Stimulated activated effector memory CD8-positive, alpha-beta T cell treated with anti-CD3 and anti-CD28 coated beads, Interleukin-12 subunit alpha, Interleukin-12 subunit beta, amount 100 ng/mL, for 72 hours (primary cell): Measurements from ENCODE around the gene CPA5.

Experiments
- ATAC-seq: fragments of 150-1000 bp; cut with Tn5 transposase; 2 replicates; pipeline ENCODE4 v1.10.0; 2021
- DNase-seq, 2 donors: peaks; one replicate each; pipeline ENCODE4 v3.0.0; 2021 to 2022; ENCODE audit warnings: low spot score in 2 of 2
- H3K27ac Mint-ChIP-seq: one replicate; pipeline ENCODE4 v1.8.0; 2022; ENCODE audit warnings: mild to moderate bottlenecking, mixed read lengths
- H3K36me3 Mint-ChIP-seq: one replicate; pipeline ENCODE4 v1.8.0; 2022; ENCODE audit warnings: mild to moderate bottlenecking, mixed read lengths
- H3K4me1 Mint-ChIP-seq: one replicate; pipeline ENCODE4 v1.8.0; 2022; ENCODE audit warnings: mixed read lengths
- H3K4me3 Mint-ChIP-seq: one replicate; pipeline ENCODE4 v1.8.0; 2022; ENCODE audit warnings: mild to moderate bottlenecking, mixed read lengths
- H3K9me3 Mint-ChIP-seq: one replicate; pipeline ENCODE4 v1.8.0; 2022; ENCODE audit warnings: mixed read lengths

Gene CPA5

GRCh38 chr7:130344271-130344866 lies at the start of gene CPA5:
CPA5 (plus strand) TSS chr7:130344816; CDS start chr7:130346486, 1,670 bp downstream.
- DNase-seq (no peak), ATAC-seq (no peak)
- no peak within 1 kb of the TSS for H3K4me3 Mint-ChIP-seq
- H3K9me3 Mint-ChIP-seq, result no peaks in the 10 kb centered on the region
- H3K4me1 Mint-ChIP-seq, result no peaks in the 10 kb centered on the region
- H3K27ac Mint-ChIP-seq, result no peak within 1 kb of the TSS
- no peaks in the 10 kb centered on the region for H3K36me3 Mint-ChIP-seq

- no peaks in the 10 kb centered on the region for H3K9me3 Mint-ChIP-seq
- no peak overlapping the region for H3K27ac Mint-ChIP-seq
- H3K4me3 Mint-ChIP-seq, result no peak overlapping the region
- ATAC-seq (no peak), DNase-seq (no peak)
- H3K4me1 Mint-ChIP-seq, result no peaks in the 10 kb centered on the region
- no peaks in the 10 kb centered on the region for H3K36me3 Mint-ChIP-seq
These were observed 48.2 kb upstream of the CPA5 start for GRCh38 chr7:130296221-130296951.

DNA sequence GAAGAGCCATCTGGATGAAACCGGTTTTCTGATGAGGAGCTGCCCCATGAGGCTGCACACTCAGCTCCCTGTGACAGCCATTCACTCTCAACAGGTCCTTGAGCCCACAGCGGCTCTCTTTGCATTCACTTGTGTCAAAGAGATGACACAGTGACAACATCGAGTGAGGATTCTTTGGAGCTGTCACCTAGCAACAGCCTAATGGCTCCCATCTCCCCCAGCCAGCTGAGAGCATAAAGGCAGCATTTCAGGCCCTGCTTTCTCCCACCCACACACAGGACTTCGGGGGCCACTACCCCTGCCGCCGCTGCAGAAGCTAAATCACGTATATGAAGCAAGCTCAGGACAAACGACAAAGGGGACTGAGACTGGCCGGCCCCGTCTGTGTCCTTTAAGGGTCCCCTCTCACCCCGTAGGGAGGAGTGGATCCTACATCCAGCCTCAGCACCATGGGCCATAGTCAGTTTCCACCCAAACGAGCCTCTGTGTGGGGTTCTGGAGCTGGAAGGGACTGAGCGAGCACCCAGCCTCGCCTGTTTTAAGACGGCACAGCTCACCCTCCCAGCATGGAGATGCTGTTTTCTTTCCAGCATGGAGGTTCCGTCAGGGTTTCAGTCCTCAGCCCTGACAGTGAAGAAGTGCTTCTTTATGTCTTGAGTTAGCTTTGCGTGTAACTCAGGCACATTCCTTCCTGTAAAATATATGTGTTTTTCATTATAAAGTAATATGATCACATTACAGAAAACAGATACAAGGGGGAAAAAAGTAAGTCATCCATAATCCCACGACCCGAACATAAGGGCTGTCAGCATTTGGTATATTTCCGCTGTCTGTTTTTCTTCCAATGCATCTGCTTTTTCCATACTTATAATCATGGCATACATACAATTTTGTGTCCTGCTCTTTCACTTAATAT lies 46.7 kb upstream of the CPA5 start:
- no peaks in the 10 kb centered on the region for H3K9me3 Mint-ChIP-seq
- no peaks in the 10 kb centered on the region for H3K36me3 Mint-ChIP-seq
- no peak overlapping the region for H3K27ac Mint-ChIP-seq
- H3K4me1 Mint-ChIP-seq, result no peaks in the 10 kb centered on the region
- DNase-seq, result no peak
- no peak overlapping the region for H3K4me3 Mint-ChIP-seq
- ATAC-seq, result no peak

DNA sequence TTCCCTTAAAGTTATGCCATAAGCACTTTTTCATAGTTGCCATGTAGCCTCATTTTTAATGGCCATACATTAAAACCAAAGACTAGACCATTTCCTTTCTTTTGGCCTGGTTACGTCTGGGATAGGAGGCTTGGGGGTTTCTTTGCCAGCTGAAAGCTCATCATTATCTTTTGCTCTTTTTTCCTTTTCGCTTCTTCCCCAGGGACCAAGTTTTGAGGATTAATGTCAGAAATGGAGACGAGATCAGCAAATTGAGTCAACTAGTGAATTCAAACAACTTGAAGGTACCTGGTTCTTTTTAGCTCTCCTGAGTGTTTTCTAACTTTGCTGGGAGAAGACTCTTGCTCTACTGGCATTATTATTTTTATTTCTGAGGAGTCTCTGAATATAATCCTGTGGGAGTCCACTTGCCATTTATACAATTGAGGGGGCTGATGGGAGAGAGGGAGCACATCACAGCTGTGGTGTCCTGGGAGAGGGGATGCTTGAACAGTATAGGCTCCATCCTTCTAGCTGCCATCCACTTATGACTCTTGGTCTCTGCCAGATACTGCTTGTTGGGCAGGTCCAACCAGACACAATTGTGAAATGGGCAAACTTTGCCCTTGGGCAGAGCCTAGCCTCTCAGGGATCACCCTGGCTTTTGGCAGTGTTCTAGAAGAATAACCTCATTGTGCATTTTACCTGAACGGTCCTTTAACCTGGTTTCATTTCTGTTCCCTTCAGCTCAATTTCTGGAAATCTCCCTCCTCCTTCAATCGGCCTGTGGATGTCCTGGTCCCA lies 45.9 kb upstream of the CPA5 start:
- H3K27ac Mint-ChIP-seq, result no peak overlapping the region
- H3K9me3 Mint-ChIP-seq, result no peaks in the 10 kb centered on the region

DNA sequence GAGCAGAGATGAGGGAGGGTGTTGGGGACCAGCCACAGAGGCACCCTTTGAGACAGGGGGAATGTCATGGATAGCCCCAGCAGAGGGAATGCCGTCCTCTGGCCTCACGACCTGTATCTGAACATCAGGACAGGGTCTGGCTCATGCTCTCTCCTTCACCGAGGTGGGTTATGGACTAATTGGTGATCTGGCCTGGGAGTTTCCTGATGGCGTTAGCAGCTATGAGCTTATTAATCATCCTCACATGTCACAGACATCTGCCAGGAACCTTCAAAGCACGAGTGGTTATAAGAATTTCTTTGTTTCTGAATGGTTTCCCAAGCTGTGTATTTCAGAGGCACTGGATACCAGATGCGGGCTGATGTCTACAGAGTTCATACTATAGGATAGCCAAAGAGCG lies 44.8 kb upstream of the CPA5 start:
- Mint-ChIP-seq H3K4me3 (no peak overlapping the region), H3K4me1 (no peaks in the 10 kb centered on the region), H3K9me3 (no peaks in the 10 kb centered on the region), H3K27ac (no peak overlapping the region), H3K36me3 (no peaks in the 10 kb centered on the region)
- DNase-seq, result no peak
- no peak for ATAC-seq

More for the DNA sequence above, 45.9 kb upstream of the CPA5 start:
- no peak for DNase-seq
- no peaks in the 10 kb centered on the region for H3K36me3 Mint-ChIP-seq
- H3K4me1 Mint-ChIP-seq, result no peaks in the 10 kb centered on the region
- no peak overlapping the region for H3K4me3 Mint-ChIP-seq
- peak; percentile 25 for ATAC-seq

GRCh38 chr7:130301501-130302020 lies 43.1 kb upstream of the CPA5 start:
- Mint-ChIP-seq H3K27ac (no peak overlapping the region), H3K9me3 (no peaks in the 10 kb centered on the region)
- no peak for ATAC-seq

GRCh38 chr7:130302649-130303048 lies 42.0 kb upstream of the CPA5 start:
- no peaks in the 10 kb centered on the region for H3K36me3 Mint-ChIP-seq
- no peak overlapping the region for H3K4me3 Mint-ChIP-seq
- H3K9me3 Mint-ChIP-seq, result no peaks in the 10 kb centered on the region
- ATAC-seq (no peak), DNase-seq (no peak)
- H3K27ac Mint-ChIP-seq, result no peak overlapping the region
- no peaks in the 10 kb centered on the region for H3K4me1 Mint-ChIP-seq

More at GRCh38 chr7:130301501-130302020, 43.1 kb upstream of the CPA5 start:
- no peak for DNase-seq
- Mint-ChIP-seq H3K4me3 (no peak overlapping the region), H3K4me1 (no peaks in the 10 kb centered on the region), H3K36me3 (no peaks in the 10 kb centered on the region)

DNA sequence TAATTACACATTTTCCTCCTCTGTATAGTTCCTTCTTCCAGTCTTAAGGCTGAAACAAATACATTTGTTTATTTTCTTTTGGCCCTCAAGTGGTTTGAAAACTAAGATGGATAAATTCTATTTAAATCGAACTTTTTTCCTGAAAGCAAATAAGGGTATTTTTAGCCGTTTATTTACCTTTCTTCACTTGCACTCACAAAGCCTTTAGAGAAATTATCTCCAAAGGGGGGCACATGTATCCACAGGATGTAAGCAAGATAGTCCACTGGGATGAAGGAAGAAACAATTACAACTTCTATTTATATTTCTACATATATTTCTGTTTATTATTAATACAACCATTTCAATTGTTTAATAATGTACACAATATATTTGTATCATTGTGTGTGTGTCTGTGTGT lies 41.5 kb upstream of the CPA5 start:
- Mint-ChIP-seq H3K27ac (no peak overlapping the region), H3K4me1 (no peaks in the 10 kb centered on the region), H3K9me3 (no peaks in the 10 kb centered on the region), H3K36me3 (no peaks in the 10 kb centered on the region), H3K4me3 (no peak overlapping the region)
- ATAC-seq, result no peak
- no peak for DNase-seq

DNA sequence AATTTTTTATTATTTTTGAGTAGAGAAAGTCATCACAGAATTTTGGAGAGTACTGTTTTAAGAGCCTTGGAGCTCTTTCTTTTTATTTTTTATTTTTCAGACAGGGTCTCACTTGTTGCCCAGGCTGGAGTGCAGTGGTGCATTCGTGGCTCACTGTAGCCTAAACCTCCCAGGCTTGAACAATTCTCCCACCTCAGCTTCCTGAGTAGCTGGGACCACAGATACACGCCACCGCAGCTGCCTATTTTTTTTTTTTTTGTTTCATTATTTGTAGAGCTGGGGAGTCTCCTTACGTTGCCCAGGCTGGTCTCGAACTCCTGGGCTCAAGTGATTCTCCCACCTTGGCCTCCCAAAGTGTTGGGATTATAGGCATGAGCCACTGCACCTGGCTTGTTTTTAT lies 41.1 kb upstream of the CPA5 start:
- no peak overlapping the region for H3K27ac Mint-ChIP-seq
- ATAC-seq, result no peak
- no peaks in the 10 kb centered on the region for H3K9me3 Mint-ChIP-seq
- no peak overlapping the region for H3K4me3 Mint-ChIP-seq
- no peaks in the 10 kb centered on the region for H3K36me3 Mint-ChIP-seq
- no peak for DNase-seq
- H3K4me1 Mint-ChIP-seq, result no peaks in the 10 kb centered on the region

DNA sequence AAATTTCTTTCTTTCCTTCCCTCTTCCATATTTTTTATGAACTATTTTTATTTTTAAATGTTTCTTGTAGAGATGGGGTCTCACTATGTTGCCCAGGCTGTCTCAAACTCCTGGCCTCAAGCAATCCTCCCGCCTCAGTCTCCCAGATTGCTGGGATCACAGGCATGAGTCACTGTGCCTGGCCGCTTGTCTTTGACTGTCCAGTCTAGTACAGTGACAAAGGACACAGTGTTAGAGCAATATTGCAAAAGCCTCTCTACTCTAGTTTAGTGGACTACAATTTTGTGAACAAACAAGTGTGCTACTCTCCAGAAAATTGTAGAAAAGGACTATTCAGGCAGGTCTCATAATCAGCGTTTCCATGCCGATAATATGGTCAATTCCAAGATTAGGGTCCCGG lies 40.6 kb upstream of the CPA5 start:
- H3K36me3 Mint-ChIP-seq, result no peaks in the 10 kb centered on the region
- H3K9me3 Mint-ChIP-seq, result no peaks in the 10 kb centered on the region
- no peak overlapping the region for H3K4me3 Mint-ChIP-seq
- DNase-seq, result no peak
- no peak for ATAC-seq
- H3K27ac Mint-ChIP-seq, result no peak overlapping the region
- H3K4me1 Mint-ChIP-seq, result no peaks in the 10 kb centered on the region

GRCh38 chr7:130304878-130305277 lies 39.7 kb upstream of the CPA5 start:
- Mint-ChIP-seq H3K36me3 (no peaks in the 10 kb centered on the region), H3K9me3 (no peaks in the 10 kb centered on the region), H3K4me1 (no peaks in the 10 kb centered on the region), H3K4me3 (no peak overlapping the region), H3K27ac (no peak overlapping the region)
- ATAC-seq (no peak), DNase-seq (no peak)

DNA sequence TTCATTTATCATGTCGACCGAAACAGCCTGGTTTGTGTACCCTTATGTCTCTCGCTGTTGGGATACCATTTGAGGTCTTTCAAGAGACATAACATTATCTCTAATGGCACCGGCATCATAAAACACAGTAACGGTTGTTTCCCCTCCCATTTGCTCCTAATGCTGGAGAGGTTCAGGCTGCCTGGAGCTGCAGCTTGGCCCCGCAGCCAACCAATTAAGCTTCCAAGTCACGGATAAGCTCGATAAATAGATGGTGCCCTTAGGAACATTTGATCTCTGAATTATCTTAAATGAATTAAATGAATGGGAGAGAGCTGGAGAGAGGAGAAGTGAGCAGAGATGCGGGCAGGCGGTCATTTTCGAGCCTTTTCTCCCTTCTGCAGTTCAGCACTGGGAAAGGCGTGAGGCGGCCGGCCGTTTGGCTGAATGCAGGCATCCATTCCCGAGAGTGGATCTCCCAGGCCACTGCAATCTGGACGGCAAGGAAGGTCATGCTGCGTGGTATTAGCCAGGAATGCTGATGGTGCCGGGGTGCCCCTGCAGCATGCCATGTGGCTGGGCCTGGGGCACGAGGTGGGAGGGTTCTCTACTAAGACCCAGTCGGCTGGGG lies 39.1 kb upstream of the CPA5 start:
- Mint-ChIP-seq H3K4me3 (no peak overlapping the region), H3K9me3 (no peaks in the 10 kb centered on the region), H3K36me3 (no peaks in the 10 kb centered on the region), H3K4me1 (no peaks in the 10 kb centered on the region), H3K27ac (no peak overlapping the region)
- ATAC-seq (no peak), DNase-seq (no peak)

DNA sequence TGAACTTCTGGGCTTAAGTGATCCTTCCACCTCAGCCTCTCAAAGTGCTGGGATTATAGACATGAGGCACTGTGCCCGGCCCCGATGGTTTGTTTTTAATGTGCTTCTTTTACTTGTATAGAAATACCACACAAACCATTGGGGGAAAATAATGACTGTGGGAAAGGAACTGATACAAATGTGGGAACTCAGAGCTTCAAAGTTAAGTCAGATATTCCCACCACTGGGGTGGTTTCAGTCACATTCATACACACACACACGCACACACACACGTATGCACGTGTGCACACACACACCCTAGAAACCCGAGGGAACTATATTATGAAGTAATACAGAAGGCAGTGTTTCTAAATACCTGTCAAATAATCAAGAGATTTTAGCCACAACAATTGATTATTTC lies 34.6 kb upstream of the CPA5 start:
- no peaks in the 10 kb centered on the region for H3K4me1 Mint-ChIP-seq
- no peaks in the 10 kb centered on the region for H3K9me3 Mint-ChIP-seq
- no peak overlapping the region for H3K4me3 Mint-ChIP-seq
- peak; percentile 67 for ATAC-seq
- H3K27ac Mint-ChIP-seq, result no peak overlapping the region
- H3K36me3 Mint-ChIP-seq, result no peaks in the 10 kb centered on the region
- no peak for DNase-seq

DNA sequence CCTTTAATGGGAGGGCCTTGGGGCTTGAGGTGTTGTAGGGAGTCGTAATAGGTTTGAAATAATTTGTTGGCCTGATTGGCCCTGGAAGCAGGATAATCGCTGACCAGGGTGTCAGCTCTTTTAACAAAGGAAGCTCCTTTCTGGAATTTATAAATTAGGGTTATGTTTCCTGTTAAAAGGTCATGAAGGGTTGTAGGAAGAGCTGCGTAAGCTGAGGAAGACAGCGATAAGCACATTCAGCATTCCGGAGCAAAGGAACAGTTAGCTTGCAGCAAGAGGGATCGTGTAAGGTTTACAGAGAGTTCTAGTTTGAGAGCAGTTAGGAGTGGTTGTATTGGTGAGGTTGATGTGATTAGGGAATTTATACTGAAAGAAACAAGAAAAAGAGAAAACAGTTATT lies 30.3 kb upstream of the CPA5 start:
- no peaks in the 10 kb centered on the region for H3K36me3 Mint-ChIP-seq
- no peaks in the 10 kb centered on the region for H3K9me3 Mint-ChIP-seq
- H3K4me1 Mint-ChIP-seq, result no peaks in the 10 kb centered on the region
- no peak for DNase-seq
- H3K27ac Mint-ChIP-seq, result no peak overlapping the region
- ATAC-seq, result no peak
- no peak overlapping the region for H3K4me3 Mint-ChIP-seq
